Stimulated activated CD4-positive, alpha-beta T cell treated with anti-CD3 and anti-CD28 coated beads, TNF-alpha, amount 100 ng/mL, for 48 hours (primary cell): Measurements from ENCODE around the gene OTULIN.

Experiments
- DNase-seq, 3 donors: peaks; one replicate each; pipeline ENCODE4 v3.0.0-alpha.2; 2020; ENCODE audit warnings: low read depth in 3 of 3

The OTULIN gene

DNA sequence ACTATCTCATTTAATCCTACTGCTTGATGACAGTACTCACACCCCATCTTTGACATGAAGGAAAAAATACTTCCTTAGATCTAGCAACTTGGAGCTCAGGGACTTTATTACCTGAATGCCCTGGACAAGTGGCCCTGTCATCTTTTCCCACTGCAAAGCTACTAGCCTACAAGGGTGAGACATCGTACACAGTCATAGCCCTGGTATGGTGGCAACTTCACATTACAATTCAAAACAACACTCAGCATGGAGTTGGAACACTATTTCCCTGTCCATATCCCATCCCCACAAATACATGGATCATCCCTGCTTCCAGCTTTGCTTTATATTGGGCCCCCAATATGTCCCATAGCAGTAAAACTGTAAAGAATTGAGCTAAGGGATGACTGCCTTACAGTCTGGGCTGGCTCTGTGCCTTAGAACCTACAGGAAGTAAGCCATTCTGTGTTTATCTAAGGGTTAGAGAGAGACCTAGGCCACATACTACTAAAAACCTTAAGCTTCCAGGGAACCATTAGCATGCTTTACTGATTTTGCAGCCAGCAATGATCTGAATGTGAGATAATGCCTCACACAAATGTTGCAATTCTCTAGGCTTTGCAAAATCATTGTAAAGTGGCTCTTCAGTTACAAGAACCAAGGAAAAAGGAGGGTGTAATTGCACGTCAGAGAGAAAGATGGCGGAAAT is 55.9 kb downstream of the OTULIN start:
- no peak for DNase-seq

DNA sequence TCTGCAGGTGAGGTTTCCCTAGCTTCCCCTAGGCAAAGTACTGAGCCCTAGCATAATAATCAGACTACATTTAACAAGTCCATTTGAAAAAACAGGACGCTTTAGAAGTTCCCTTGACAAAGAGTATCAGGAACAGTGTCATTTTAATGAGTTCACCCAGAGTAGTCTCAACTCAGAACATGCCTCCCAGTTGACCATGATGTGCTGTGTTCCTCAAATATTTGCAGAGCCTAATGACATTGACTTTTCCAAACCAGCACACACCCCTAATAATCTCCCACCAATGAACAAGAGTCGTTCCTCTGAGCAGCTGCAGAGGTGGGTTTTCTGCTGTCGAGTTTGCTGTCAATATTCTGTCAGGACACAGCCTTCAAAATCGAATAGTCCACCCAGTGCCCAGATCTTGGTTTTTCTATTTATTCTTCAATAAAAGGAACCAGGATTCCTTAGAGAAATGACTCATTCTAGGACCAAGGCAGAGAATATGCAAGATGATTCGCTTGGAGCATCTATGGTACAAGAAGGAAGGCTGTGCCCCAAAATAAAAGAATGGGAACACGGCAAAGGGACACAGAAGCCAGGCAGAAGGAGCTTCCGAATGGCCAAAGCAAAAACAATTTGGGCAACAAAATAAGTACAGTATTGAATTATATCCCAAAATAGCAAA is 57.6 kb downstream of the OTULIN start:
- DNase-seq, result no peak

DNA sequence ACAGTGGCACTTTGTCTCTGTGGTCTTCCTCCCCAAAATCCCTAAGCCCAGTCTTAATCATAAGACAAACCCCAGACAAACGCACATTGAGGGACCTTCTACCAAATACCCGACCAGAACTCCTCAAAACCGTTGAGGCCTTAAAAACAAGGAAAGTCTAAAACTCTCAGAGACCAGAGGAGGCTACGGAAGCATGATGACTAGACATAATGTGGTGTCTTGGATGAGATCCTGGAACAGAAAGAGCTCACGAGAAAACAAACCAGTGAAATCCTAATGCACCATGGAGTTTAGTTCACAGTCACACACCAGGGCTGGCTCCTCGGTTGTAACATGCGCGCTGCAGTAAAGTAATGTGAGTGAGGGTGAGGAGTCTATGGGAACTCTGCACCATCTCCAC is 58.4 kb downstream of the OTULIN start:
- DNase-seq, result no peak

GRCh38 chr5:14723701-14724132 is 59.2 kb downstream of the OTULIN start:
- DNase-seq, result peak in 1 of 3 donors; percentile 16

DNA sequence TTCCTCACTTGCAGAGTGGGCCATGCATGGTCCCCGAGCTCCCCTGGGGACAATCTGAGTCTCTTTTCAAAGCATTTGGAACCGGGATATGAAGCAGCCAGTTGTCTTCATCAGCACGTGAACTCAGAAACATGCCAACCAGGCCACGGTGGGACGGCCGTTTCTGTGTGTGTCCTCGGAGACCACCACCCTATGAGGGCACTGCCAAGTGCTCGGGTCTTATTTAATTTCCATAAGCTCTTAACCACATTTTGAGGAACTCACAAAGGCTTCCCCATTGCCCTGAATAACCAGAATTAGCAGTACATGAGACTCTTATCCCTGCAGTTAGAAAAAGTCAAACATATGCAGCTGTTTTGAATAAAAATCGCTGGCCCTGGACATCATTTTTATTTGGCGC is 60.1 kb downstream of the OTULIN start:
- DNase-seq, result no peak

GRCh38 chr5:14726066-14726838 is 61.7 kb downstream of the OTULIN start:
- no peak for DNase-seq

DNA sequence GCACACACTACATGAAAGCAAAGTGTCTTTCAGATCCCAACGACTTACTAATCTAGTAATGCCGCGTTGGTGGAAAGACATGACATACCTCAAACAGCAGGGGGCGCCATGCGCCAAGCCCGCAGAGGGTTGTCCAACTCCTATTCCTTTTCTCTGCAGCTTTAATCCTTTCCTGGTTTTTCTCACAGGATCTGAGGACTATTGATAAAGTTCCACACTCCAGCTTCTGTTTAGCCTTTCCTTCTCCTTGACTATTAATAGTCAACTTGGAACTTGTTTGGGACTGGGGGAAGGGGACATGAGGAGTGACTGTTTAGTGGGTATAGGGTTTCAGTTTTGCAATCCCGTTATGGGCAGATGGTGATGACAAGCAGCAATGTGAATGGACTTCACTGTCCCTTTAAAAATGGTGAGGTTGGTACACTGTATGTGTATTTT is 62.9 kb downstream of the OTULIN start:
- DNase-seq, result peak; percentile 55 to 63 (median 56)

- no peak for DNase-seq
Observed at GRCh38 chr5:14727928-14728458, 63.5 kb downstream of the OTULIN start.

GRCh38 chr5:14728459-14728938 is 64.0 kb downstream of the OTULIN start:
- DNase-seq, result no peak

GRCh38 chr5:14729448-14730385 is 65.2 kb downstream of the OTULIN start:
- DNase-seq, result no peak

DNA sequence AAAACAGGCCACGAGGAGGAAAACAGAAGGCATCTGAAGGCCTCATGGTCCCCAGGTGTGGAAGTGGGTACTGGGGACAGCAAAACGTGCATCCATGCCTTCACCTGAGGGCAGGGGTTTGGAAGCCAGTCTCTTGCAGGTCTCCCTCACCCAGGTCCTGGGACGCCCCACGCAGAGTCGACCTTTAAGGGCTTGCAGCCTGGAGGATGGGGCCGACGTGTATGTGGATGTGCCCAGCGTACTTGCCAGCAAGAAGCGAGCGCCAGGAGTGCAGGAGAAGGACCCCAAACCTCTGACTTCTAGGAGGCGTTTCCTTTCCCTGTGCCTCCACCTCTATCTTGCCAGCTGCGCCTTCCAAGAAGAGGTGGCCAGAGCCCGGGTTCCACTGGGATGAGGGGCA is 65.9 kb downstream of the OTULIN start:
- DNase-seq, result no peak

GRCh38 chr5:14730881-14731280 is 66.4 kb downstream of the OTULIN start:
- no peak for DNase-seq

- DNase-seq, result no peak
Observed at GRCh38 chr5:14732991-14733390, 68.5 kb downstream of the OTULIN start.

- DNase-seq, result no peak
Observed at GRCh38 chr5:14733661-14734060, 69.1 kb downstream of the OTULIN start.

DNA sequence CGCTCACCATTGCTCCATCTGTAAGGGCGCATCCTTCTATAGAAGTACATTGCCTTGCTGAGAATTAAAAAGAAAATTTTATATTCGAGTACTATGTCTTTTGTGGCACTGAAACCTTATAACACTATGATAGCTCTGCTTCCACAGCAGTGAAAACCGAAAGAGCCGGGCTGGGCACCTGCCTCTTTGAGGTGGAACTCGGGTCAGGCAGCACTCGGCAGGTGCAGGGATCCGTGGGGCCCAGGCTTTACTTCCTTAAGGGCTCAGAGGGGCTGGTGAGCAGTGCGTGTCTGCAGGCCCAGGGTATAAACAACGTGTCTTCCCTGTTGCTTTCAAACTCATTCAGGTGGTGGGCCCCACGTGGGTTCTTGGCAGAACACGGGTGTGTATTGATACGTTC is 69.9 kb downstream of the OTULIN start:
- no peak for DNase-seq

- DNase-seq, result no peak
Observed at GRCh38 chr5:14735944-14736343, 71.4 kb downstream of the OTULIN start.

GRCh38 chr5:14737291-14737690 is 72.8 kb downstream of the OTULIN start:
- DNase-seq, result no peak

GRCh38 chr5:14738050-14738449 is 73.5 kb downstream of the OTULIN start:
- no peak for DNase-seq

DNA sequence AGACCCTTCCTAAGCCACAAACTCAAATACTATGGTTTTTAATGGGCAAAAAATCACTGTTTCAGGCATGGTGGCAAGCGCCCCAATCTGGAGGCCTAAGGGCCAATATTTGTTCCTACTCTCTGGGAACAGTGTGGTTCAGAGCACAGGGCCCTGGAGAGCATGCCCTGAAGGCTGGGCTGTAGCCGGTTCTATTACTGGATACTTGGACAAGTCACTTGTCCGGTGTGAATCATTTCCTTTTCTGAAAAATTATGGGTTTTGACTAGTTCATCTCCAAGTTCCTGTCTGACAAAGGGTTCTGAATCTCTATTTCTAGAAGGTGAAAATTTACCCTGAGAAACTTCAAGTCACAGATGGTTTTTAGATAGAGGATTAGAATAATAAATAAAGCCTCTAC is 75.0 kb downstream of the OTULIN start:
- no peak for DNase-seq

DNA sequence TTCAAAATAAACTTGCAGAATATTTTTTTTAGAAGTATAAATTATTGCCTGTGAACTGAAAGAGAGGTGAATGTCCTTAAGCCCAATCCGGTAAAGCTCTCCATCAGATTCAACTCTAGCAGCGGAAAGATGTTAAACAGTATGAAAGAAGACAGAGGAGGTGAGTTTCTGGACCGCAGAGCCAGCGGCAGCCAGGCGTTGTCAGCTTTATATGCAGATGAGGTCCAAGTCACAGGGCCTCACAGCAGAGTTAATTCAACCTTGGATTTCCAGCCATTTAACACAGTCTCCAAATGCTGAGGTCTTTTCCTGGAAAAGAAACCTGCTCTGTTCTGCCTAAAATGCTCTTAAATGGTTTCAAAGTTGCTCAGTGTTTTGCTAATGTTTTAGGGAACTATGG is 75.5 kb downstream of the OTULIN start:
- DNase-seq, result no peak

DNA sequence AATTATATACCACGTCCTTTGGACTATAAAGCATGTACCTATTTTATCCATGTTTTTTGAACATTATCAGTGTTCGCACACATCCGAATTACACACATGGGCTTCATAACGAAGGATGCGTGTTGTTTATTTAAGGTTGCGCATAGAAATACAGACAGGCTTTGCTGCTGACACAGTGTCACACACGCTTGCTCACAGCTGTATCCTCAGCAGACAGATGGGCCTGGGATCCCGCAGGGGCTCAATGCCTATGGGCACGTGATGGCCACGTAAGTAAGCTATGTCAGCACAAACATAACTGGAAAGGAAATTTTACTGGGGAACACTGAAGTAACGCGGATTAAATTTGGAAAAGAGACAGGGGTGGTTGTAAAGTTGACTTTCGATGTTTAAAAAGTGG is 76.6 kb downstream of the OTULIN start:
- DNase-seq, result no peak
